Measurements from ENCODE around the gene GOLGA8J. TPM values are rescaled to one million over a fixed set of nuclear protein-coding genes. Genes with fewer than 3 reads are reported as not detected.
"Not testable (repeated sequence)": the region's sequence is repeated elsewhere in the genome, so short reads cannot be mapped to it uniquely, and the experiment has no call there.

GOLGA8J gene
- total RNA-seq, 1 experiment from 2014 or later = 0.40 TPM

DNA sequence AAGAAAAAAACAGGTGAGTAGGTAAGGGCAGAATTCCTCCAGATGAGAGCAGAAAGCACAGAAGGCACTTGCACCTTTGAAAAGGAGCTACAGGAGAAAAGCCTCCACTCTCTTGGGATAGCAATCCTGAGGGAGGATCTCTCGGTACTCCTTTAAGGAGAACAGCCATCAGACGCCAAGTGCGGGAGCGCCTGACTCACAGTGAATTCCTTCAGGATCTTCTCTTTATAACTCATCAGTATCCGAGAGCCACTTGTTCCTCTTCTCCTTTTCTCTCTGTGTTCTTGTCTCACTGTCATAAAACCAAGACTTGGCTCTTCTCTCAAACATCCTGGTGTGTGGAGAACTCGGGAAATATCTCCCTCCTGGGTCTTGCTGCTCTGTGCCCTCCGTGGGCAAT is 10.1 kb upstream of the GOLGA8J start:
- DNase-seq (ENCODE audit: low spot score) = peak; percentile 25

DNA sequence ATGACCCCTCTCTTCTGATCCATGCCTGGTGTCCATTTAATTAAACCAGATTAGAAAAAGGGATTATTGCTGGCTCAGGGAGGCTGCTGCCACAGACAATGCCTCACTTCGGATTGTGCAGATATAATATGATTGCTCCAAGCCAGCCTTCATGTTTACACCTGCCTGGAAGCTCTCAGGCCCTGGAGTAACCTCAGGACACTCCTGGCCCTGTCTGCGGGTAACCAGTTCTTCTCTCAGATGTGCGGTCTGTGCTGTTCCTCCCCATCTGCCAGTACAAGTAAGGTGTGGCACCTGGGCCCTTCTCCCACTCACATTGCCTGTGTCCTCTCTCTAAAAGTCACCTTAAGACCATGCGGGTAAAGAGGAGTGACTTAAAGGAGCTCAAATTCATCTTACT is 8.8 kb upstream of the GOLGA8J start:
- no peak for DNase-seq (ENCODE audit: low spot score)

DNA sequence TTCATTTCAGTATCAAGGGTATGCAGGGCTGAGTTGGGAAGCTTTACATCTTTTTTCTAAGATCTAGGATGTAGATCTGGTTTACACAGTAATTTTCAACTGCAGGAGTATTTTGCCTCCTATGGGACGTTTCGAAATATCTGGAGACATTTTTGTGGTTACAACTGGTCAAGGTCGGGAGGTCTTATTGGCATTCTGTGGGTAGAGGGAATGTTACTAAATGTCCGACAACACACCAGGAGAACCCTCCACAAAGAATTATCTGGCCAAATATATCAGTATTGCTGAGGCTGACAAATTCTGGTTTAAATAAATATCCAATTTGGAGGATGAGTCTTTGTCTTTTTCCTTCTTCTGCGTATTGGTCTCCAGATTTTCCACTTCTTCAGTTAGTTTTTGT is 1.9 kb upstream of the GOLGA8J start:
- DNase-seq (ENCODE audit: low spot score) = peak; percentile 63

DNA sequence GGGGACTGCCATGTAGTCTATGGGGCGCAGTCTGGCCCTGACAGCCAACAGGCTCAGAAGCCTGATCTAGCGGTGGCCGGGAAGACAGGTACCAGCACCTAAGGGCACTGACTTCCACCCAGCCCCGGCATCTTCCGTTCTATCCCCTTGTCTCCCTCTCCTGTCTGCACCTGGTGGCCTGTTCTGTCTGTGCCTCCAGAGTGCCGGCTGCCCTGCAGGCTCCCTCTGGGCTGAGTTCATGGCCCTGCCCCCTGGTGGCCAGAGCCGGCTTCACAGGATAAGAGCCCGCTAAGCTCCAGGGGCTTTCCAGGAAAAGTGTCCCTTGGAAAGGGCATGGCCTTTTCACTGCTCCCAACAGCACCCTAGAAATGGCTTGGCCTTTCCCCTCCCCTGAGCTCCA is 15.1 kb downstream of the GOLGA8J start:
- not testable (repeated sequence) for DNase-seq (ENCODE audit: low spot score)

DNA sequence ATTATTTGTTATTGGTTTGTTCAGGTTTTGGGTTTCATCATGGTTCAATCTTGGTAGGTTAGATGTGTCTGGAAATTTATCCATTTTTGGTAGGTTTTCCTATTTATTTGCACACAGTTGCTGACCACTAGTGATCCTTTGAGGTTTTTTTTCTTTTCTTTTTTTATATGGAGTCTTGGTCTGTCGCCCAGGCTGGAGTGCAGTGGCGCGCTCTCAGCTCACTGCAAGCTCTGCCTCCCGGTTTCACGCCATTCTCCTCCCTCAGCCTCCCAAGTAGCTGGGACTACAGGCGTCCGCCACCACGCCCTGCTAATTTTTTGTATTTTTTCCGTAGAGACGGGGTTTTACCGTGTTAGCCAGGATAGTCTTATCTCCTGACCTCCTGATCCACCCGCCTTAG is 20.1 kb downstream of the GOLGA8J start:
- not testable (repeated sequence) for DNase-seq (ENCODE audit: low spot score)

DNA sequence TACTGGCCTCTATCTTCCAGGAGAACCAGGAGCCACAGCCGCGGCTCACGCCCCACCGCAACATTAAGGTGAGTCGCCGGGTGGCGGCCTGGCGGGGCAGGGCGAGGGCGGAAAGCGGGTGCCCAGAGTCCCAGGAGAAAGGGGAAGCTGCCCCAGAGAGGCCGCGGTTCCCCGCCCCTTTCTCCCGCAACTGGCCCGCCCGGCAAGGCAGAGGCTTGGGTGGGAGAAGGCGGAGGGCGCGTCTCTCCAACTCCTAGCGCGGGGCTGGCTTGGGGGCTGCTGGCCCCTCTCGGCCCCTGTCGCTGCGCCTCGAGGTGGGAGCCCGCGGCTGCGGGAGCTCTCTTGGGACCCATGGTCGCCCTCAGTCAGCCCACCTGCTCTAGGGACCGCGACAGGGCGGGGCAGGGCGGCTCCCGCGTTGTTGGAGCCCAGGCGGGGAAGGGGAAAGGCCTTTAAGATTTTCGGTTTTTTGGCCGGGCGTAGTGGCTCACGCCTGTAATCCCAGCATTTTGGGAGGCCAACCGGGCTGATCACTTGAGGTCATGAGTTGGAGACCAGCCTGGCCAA is 21.3 kb downstream of the GOLGA8J start:
- not testable (repeated sequence) for DNase-seq (ENCODE audit: low spot score)

DNA sequence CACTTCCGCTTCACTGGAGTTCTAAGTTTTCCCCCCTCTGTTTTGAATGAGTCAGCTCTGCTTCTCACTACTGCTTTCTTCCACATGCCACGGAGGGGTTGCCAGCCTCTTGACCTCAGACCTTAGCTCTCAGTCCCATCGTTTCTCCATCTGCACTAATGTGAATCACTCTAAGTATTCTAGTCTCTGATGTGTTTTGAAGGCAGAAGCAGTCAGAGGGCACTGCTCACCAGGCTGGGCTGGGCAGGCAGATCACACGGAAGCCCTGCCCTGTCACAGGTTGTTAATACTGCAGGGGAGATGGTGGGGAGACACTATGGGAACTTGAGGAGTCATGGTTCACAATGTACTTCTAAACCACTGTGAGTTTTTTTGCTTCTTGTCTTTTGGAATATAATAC is 27.8 kb downstream of the GOLGA8J start:
- not testable (repeated sequence) for DNase-seq (ENCODE audit: low spot score)

DNA sequence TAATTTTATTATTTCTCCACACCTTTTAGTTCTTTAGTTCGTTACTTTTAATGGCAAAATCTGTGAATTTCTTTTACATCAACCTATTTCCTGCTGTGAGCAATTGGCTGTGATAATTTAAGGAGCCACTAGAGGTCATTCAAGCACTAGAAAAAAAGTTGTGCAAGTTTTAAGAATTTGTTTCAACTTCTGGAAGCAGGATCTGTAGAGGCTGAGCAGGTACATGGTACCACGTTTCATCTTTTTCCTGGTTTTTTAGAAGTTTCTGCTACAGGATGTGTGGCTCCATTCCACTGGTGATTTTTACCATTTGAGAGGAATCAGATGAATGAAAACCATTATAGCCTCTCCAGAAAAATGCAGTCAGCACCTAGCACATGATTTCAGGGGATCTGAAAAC is 47.3 kb downstream of the GOLGA8J start:
- DNase-seq (ENCODE audit: low spot score) = not testable (repeated sequence)

DNA sequence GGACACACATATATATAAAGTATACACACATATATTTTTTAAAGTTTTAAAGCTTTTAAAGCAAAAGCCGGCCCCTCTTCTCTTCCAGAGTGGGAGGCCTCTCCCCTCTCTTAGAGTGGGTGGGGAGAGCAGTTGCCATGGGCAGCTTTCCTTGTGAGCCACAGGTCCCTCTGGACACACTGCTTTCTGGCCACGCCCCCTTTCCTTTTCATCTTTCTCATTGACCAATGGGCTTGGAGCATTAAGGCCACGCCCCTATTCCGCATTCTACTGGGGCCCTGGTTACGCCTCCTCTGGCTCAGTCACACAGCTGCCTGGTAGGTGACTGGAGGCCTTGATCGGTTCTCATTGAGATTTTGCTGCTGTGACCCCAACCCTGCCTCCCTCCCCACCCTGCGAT is 52.0 kb downstream of the GOLGA8J start, which contains the start of gene GOLGA8T:
GOLGA8T (plus strand) TSS at position 301 of the 400 bp plus-strand sequence; CDS start at position 399, 98 bp downstream.
- not testable (repeated sequence) for DNase-seq (ENCODE audit: low spot score)

Other genes with a start within 250 kb of the GOLGA8J start
- not detected in 2 replicates for gene GOLGA8T, start 52.1 kb downstream of the GOLGA8J start, total RNA-seq (2014; rRNA removed; shearing (Covaris generic))